GM19467 (cell line): ENCODE results near the gene SLC26A11.
"Not testable (repeated sequence)": the region's sequence is repeated elsewhere in the genome, so short reads cannot be mapped to it uniquely, and the experiment has no call there.

ENCODE experiments used
- ATAC-seq: cut with Tn5 transposase; IDR thresholded peaks from one replicate; pipeline ENCODE4 v1.9.1; 2021; ENCODE audit warnings: mild to moderate bottlenecking, moderate library complexity; ENCODE audit not compliant: unreplicated experiment

Gene SLC26A11

DNA sequence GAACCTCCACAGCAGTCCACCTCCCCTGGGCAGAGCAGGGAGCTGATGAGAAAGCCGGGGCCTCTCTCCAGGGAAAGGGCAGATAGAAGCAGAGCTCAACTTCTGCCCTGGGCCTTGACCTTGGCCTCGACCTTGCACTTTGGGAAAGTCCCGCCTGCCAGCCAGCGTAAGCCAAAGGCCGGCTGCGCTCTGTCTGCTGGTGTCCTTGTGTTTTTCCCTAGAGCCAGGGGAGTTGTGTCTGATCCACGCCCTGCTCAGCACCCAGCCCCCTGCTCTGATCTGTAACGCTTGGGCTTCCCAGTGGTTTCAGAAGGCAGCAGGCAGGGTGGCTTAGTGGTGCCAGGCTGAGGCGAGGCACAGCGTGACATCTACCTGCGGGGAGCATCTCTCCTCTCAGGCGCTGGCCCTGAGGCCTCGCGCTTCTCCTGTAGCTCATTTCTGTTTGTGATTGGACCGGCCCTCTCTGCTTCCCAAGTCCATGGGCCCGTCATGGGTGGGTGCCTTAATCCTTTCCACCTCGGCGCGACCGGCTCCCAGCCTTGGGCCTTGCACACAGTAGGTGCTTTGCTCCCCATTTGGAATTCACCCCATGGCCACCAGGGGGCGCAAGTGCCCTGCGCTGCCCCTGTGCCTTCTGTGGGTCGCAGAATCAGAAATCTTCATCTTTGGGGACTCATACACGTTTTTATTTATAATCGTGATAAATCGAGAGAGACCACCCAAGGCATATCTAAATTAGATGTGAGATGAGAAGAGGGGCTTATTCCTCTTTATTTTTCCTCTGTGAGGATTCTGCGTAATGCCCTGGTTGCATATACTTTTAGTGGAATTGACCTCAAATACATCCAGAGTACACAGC, 24.3 kb upstream of the SLC26A11 start:
- ATAC-seq, result no peak

DNA sequence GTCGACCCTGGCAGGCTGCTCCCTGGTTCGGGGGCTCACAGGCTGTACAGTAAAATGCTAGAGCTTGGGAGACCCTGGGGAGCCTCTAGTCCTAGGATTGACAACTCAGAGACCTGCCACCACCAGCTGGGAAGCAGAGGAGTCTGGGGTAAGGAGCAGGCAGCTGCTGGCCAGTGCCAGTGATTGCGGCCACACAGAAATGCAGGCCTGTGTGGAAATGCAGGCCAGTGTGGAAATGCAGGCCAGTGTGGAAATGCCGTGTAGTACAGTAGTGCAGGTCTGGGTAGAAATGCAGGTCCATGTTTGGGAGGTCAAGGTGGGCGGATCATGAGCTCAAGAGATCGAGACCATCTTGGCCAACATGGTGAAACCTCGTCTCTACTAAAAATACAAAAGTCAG, 23.6 kb upstream of the SLC26A11 start:
- ATAC-seq, result no peak

DNA sequence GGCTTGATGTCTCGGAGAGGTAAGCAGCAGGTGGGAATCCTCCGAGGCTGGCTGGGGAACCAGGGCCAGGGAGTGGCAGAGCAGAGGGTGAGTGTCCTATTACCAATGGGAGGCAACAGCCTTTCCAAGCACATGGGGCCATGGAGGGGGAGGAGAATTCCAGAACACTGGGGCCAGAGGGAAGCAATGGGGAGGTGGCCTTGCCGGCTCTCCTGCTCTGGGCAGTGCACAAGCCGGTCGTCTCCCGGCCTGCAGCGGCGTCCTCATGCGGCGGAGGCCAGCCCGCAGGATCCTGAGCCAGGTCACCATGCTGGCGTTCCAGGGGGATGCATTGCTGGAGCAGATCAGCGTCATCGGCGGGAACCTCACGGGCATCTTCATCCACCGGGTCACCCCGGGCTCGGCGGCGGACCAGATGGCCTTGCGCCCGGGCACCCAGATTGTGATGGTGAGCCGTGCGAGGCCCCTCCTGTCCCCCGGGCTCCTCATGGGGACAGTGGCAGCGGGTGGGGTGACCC, 22.0 kb upstream of the SLC26A11 start:
- ATAC-seq, result no peak

DNA sequence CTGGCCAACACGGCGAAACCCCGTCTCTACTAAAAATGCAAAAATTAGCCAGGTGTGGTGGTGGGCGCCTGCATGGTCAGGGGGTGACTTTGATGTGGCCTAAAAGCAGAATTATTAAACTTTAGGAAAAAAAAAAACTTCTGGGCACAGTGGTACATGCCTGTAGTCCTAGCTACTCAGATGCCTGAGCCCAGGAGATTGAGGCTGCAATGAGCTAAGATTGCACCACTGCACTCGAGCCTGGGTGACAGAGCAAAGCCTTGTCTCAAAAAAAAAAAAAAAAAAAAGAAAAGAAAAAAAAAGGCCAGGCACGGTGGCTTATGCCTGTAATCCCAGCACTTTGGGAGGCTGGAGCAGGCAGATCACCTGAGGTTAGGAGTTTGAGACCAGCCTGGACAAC, 20.9 kb upstream of the SLC26A11 start:
- not testable (repeated sequence) for ATAC-seq

DNA sequence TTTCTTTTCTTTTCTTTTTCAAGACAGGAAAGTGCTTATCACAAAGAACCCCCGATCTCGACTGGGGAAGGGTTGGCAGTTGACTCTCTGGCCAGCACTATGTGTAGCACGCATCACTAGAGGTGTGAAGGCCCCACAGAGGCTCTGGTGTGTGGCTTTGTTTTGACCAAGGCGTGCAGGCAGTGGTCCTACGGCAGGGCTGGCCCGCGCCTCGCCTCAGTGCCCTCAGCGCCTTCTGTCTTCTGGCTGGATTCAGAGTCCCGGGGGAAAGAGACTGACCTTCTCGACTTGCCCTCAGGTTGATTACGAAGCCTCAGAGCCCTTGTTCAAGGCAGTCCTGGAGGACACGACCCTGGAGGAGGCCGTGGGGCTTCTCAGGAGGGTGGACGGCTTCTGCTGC, 18.8 kb upstream of the SLC26A11 start:
- ATAC-seq, result no peak

DNA sequence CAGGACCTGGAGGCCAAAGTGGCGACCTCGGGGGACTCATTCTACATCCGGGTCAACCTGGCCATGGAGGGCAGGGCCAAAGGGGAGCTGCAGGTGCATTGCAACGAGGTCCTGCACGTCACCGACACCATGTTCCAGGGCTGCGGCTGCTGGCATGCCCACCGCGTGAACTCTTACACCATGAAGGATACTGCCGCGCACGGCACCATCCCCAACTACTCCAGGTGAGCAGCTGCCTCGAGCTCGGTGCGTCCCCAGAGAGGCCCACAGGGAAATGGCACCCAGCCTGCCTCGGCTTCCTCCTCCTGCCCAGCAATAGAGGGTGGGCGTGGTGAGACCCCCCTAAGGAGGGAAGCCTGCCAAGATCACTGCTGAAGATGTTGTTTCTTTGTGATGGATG, 18.0 kb upstream of the SLC26A11 start:
- ATAC-seq, result no peak

DNA sequence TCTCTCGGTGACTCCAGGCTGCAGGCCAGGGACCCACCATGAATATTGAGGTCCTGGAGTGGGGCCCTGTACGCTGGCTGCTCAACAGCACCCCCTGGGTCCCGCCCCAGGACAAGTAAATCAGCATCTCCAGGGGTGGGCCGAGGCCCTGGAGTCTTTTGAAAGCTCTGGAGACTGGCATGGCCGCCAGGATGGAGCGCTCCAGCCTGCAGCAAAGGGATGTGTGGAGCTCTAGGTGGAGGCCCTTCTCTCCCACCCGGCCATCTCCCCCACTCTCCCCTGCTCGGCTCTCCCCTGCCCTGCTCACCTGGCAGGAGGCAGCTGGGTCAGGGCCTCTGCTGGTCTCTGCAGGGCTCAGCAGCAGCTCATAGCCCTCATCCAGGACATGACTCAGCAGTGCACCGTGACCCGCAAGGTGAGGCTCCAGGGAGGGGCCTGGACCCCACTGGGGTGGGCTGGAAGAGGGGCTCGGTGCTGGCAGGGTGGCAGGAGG, 16.7 kb upstream of the SLC26A11 start:
- no peak for ATAC-seq

DNA sequence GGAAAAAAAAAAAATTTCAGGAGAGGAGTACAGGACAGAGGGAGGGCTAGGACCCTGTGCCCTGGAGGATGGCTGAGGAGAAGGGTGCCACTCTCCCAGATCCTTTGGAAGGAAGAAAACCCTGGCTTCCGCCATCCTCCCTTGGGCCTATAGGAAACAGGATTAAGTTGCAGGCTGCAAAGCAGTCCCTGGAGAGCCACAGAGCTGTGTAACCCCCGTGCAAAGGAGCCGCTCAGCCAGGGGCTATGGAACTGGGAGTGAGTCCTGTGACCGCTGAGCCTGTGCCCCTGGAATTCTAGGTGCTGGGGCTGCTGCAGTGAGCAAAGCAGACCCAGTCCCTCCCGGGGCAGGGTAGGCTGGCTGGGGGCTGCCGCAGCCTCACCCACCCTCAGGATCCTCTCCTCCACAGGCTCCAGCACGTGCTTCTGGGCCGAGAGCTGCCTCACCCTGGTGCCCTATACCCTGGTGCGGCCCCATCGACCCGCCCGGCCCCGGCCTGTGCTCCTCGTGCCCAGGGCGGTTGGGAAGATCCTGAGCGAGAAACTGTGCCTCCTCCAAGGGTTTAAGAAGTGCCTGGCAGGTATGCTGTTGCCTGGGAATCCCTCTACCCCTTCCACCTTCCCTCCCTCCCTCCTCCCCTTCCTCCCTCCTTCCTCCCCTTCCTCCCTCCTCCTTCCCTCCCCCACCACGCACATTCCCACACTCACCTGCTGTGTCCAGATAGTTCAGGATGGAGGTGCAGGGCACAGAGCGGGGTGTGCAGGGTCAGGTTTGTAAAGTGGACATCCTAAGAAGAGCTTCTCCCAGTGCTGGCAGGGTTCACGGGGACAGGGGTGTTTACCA, 15.4 kb upstream of the SLC26A11 start:
- ATAC-seq, result no peak

DNA sequence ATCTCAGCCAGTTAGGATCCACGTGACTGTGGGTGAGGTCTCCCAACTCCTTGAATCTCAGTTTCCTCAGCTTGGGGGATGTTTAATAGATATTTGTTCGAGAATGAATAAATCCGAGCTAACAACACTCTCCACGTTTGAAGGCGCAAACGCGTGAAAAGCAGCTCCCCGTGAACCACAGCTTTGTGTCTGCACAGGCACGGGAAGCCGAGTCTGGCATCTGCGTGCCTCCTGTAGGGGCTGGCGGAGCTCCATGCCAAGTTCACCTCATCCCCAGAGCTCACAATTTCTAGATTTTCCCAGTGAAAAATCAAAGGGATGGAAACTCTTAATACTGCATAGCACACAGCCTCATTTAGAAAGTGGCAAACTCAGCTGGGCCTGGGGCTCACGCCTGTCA, 14.4 kb upstream of the SLC26A11 start:
- ATAC-seq, result no peak

DNA sequence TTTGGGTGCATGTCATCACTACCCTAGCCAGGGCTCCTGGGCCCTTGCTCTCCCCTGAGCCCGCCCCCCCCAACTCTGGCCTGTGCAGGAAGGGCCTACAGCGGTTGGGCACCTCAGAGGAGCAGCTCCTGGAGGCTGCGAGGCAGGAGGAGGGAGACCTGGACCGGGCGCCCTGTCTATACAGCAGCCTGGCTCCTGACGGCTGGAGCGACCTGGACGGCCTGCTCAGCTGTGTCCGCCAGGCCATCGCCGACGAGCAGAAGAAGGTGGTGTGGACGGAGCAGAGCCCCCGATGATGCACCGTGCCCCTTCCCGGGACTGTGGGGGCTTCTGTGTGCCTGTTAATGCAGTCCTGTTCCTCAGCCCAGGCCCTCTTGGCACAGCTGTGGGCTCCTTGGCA, 12.2 kb upstream of the SLC26A11 start:
- ATAC-seq, result no peak

DNA sequence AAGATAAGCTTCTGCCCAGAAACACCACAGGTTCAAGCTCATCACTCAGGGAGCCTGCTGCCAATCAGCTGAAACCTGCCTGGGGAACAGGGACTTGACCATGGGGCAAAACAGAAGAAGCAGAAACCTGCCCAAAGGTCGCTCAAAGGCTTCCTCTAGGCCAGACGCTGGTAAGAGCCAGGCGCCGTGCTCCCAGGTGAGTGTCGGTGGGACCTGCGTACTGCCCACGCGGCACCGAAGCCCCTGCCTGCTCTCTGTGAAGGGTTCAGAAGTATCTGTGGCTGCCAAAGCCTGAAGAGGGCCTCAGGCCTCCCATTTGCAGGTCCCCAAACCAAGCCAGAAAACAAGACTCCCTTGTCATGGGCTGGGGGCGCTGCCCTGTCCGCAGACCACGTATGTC, 10.5 kb upstream of the SLC26A11 start:
- no peak for ATAC-seq

DNA sequence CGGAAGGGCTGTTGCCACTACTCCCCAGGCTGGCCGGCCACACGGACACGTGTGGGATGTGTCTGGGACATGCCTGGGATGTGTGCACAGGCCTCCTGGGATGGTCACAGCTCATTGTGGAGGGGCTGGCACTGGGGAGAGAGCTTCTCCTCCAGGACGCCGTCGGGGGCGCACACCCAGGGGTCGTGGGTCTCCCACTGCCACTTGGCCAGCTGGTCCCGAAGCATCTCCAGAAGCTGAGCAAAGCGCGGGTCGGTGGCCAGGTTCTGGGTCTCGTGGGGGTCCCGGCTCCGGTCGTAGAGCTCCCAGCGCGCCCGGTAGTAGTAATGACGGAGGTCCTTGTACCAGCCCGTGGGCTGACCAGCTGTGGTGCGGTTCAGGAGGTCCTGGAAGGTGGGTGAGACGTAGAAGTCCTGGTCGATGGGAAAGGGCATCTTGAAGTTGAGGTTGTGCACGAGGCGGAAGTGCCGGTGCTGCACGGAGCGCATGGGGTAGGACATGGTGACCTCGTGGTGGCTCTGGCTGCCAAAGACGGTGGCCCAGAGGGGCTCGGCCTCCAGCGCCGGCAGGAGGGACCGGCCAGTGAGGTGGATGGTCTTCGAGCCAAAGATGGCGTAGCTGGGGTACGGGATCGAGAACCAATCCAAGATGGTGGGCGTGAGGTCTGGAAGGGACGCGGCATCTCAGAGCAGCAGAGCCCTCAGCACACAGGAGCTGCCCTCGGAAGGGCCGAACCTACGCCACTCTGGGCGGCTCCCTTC, 9.7 kb upstream of the SLC26A11 start:
- ATAC-seq, result no peak

DNA sequence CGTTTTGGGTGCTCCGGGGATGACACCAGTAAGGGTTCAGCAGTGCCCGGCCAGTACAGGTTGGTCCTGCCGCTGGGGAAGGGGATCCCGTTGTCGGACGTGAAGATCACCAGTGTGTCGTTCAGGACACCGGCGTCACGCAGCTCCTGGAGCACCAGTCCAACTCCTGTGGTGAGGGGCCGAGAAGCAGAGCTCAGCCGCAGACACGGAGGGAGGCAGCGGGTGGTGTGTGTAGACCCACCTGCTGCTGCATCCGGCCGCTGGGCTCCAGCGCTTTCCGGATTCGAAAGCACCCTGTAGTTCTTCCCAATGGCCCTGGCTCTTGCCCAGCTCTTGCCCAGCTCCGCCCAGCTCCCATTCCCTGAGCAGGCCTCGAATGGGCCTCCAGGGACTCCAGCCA, 8.1 kb upstream of the SLC26A11 start:
- no peak for ATAC-seq

DNA sequence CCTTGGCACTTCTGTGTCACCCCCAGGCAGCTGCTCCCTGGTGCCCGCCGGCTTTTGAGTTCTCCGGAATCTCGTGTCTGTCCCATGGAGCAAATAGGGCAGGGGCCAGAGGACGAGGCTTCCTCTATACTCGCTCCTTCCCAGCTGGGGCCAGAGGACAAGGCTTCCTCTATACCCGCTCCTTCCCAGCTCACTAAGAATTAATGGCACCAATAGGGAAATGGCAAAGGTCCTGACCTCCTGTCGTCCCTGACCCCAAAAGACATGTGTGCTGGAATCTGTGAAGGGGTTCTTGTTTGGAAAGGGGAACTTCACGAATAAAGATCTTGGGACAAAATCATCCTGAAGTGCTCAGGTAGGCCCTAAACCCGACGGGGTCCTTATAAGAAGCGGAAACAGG, 7.7 kb upstream of the SLC26A11 start:
- ATAC-seq, result no peak

DNA sequence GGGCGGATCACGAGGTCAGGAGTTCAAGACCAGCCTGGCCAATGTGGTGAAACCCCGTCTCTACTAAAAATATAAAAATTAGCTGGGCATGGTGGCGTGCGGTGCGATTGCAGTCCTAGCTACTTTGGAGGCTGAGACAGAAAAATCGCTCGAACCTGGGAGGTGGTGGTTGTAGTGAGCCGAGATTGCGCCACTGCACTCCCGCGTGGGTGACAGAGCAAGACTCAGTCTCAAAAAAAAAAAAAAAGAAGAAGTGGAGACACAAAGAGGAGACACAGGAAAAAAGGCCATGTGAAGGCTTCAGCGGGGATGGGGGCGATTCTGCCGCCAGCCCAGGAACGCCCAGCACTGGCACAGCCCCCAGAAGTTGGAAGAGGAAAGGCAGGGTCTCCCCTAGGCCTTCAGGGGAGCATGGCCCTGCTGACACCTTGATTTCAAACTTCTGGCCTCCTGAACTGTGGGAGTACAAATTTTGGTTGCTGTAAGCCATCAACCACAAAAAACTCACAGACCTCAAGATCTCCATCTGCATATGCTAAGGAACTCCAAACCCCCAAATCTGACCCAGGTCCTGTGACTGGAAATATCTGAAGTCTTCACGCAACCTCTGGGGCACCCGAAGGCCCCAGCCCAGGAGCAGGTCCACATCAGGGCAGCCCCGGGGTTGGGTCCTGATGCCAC, 7.1 kb upstream of the SLC26A11 start:
- ATAC-seq, result no peak

DNA sequence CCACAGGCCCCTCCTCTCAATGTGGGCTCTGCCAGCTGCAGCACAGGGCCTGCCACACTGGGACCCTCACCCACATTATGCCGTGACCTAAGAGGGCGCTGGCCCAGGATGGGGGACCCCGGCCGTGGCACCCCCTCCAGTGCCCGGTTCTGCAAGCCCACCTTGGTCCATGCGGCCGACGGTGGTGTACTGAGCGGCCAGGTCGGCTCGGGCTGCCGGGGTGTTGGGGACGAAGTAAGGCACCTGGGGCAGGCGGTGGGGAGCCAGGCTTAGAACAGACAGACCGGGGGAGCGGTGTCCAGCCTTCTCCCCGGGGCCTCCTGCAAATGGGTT, 6.6 kb upstream of the SLC26A11 start:
- no peak for ATAC-seq

DNA sequence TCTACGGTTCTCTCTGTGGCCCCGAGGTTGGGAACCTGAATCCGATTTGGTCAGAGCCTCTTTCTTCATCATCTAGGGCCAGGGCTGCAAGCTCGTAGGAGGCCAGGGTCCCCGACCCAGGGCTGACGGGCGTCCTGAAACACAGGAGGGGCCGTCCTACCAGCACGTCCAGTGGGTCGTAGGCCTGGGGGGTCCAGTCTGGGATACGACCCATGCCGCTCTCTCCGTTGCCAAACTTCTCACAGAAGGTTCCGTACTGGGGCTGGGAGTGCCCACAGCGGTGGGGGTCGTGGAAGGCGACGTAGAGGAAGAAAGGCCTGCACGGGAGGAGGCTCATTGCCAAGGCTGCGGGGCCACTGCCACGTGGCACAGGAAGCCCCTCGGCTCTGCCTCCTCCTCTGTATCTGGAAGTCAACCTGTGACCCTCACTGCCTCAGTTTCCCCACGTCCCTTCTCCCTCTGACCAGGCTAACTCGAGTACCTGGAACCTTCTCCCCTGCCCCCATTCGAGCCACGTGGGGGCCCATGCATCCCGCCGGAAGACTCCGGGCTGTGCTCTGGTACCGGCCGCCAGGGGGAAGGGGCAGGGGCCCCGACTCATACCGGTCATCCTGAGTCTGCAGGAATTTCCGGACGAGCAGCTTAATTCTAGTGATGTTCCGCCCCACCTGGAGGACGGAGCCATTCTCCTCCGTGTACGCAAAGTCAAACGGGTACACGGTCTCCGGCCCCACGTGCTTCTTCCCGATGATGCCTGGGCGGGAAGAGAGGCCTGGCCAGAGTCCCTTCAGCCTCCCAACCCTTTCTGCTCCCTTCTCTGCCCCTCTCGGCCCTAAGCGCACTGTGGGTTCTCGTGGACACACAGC, 6.0 kb upstream of the SLC26A11 start:
- no peak for ATAC-seq

DNA sequence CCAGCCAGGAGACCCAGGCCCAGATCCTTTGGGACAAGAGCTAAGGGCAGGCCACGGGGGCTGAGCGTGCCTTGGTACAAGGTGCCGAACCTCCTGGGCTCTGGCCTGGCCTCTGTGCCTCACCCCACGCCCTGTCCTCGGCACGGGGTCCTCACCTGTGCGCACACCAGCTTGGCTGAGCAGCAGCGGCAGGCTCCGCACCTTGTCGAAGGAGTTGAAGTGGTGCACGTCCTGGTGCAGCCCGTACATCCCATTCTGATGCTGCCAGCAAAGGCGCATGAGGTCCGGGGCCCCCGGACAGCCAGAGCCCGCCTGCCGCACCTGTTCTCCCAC, 5.4 kb upstream of the SLC26A11 start:
- ATAC-seq, result no peak

DNA sequence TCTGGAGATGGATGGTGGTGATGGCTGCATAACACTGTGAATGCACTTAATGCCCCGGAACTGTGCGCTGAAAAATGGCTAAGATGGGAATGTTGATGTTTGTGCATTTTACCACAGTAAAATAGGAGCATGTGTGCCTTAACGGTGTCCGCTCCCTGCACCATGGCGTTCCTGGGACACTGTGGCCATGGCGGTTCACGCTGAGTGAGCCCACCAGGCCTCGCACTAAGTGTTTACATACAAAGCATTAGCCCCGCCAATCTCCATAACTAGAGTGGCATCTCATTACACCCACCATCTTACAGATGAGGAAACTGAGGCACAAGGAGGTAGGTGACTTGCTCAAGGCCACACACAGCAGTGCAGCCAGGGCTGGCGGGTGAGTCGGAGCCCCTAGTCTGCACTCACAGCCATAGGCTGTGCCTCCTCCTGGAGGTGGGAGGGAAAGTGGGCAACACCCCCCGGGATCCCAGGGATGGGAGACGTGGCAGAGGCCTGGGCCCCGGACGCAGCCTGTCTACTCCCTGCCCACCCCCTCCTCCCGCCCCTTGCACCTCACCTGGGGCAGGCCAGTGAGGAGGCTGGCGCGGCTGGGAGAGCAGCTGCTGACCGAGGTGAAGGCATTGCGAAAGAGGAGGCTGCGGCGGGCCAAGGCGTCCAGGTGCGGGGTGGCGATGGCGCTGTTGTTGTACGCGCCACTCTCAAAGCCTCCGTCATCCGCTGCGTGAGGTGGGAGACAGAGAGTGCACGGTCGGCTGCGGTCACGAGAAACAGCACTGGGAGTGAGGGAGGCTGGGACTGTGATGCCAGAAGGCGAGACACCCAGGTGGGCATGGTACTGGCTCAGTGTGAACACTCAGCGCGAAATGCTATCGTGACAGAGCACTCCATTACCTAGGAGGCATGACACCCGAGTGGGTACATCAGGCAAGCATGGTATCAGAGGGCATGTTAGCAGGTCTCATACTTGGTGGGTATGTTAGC, 3.5 kb upstream of the SLC26A11 start:
- no peak for ATAC-seq
